ENCODE results near the gene SEC16A.

The SEC16A gene

DNA sequence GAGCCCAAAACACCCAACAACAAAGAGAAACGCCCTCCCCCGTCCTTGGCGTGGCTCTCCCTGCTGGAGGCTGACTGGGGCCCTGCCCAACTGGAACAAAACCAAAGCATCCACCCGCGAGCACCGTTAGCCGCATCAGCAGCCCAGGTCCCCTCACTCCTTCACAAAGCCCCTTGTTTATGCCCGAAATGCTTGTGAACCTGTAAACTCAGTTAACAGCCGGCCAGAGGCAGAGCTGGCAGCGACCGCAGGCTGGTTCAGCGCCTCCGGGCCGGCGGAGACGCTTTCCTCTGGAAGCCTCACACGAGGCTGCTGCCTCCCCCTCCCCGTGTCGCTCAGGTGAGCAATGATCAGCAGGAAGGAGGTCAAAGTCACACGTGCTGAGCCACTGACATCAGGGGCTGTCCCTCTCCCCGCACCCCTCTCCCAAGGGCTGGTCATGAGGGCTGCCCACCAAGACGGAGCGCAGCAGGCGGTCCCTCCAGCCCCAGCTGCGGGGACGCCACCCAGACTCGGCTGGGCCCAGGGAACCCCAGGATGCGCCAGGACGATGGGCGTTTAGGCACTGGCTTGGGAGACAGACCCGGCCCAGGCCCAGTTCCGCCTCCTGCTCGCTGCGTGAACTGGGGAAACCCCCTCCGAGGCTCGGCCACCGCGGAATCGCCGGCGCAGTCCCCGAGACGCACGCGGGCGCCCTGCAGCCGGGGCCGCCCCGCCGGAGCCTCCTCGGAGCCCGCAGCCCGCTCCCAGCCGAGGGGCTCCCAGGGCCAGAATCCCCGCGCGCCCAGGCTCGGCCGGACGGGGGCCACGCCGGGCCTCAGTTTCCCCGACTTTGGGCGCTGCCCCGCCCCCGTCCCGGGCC lies 83.4 kb downstream of the SEC16A start:
- FAIRE-seq = peak; percentile 77
- no peak for DNase-seq (ENCODE audit: insufficient read length, low spot score)
- TF ChIP-seq PAX5 (IDR thresholded peaks at IDR 0.05; ENCODE audit: insufficient read depth, low read length, severe bottlenecking) (no peak), SPI1 (IDR thresholded peaks at IDR 0.05; ENCODE audit: low read depth, low read length) (peak; percentile 13; the same call in 1 of the 2 replicates)

GRCh38 chr9:136398286-136398685 lies 84.6 kb downstream of the SEC16A start:
- DNase-seq (ENCODE audit: insufficient read length, low spot score) = no peak
- TF ChIP-seq TAF1 (IDR thresholded peaks at IDR 0.05; ENCODE audit: low read depth, low read length) = no peak
- no peak for TF ChIP-seq PAX5 (IDR thresholded peaks at IDR 0.05; ENCODE audit: insufficient read depth, low read length, severe bottlenecking)
- no peak for TF ChIP-seq POLR2A (IDR thresholded peaks at IDR 0.05; ENCODE audit: low read depth, low read length)
- no peak for TF ChIP-seq POLR2AphosphoS5 (IDR thresholded peaks at IDR 0.05; ENCODE audit: low read depth, low read length)
- TF ChIP-seq POU2F2 (IDR thresholded peaks at IDR 0.05; ENCODE audit: low read depth, low read length) = no peak
- no peak for TF ChIP-seq SPI1 (IDR thresholded peaks at IDR 0.05; ENCODE audit: low read depth, low read length)
- no peak for FAIRE-seq

DNA sequence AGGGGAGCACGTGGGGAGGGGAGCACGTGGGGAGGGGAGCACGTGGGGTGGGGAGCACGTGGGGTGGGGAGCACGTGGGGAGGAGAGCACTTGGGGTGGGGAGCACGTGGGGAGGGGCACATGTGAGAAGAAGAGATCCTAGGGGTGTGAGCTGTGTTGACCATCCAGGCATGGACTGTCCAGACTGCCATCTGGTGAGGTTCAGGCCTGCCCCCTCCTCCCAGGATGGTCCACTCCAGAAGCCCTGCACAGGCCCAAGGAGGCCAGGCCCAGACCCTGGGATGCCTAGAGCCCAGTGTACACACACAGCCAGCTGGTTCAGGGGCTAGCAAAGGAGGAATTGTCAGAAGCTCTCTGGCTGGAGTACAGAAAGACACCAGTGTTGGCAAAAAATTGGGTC lies 85.2 kb downstream of the SEC16A start:
- TF ChIP-seq TAF1 (IDR thresholded peaks at IDR 0.05; ENCODE audit: low read depth, low read length) (no peak), POU2F2 (IDR thresholded peaks at IDR 0.05; ENCODE audit: low read depth, low read length) (no peak), POLR2AphosphoS5 (IDR thresholded peaks at IDR 0.05; ENCODE audit: low read depth, low read length) (no peak), POLR2A (IDR thresholded peaks at IDR 0.05; ENCODE audit: low read depth, low read length) (no peak), PAX5 (IDR thresholded peaks at IDR 0.05; ENCODE audit: insufficient read depth, low read length, severe bottlenecking) (no peak)
- DNase-seq (ENCODE audit: insufficient read length, low spot score) (no peak), FAIRE-seq (no peak)

GRCh38 chr9:136396219-136396515 lies 86.7 kb downstream of the SEC16A start:
- no peak for FAIRE-seq
- no peak for DNase-seq (ENCODE audit: insufficient read length, low spot score)
- no peak for TF ChIP-seq TAF1 (IDR thresholded peaks at IDR 0.05; ENCODE audit: low read depth, low read length)
- TF ChIP-seq POU2F2 (IDR thresholded peaks at IDR 0.05; ENCODE audit: low read depth, low read length) = no peak
- no peak for TF ChIP-seq SPI1 (IDR thresholded peaks at IDR 0.05; ENCODE audit: low read depth, low read length)
- TF ChIP-seq POLR2A (IDR thresholded peaks at IDR 0.05; ENCODE audit: low read depth, low read length) = no peak
- no peak for TF ChIP-seq PAX5 (IDR thresholded peaks at IDR 0.05; ENCODE audit: insufficient read depth, low read length, severe bottlenecking)
- no peak for TF ChIP-seq POLR2AphosphoS5 (IDR thresholded peaks at IDR 0.05; ENCODE audit: low read depth, low read length)

DNA sequence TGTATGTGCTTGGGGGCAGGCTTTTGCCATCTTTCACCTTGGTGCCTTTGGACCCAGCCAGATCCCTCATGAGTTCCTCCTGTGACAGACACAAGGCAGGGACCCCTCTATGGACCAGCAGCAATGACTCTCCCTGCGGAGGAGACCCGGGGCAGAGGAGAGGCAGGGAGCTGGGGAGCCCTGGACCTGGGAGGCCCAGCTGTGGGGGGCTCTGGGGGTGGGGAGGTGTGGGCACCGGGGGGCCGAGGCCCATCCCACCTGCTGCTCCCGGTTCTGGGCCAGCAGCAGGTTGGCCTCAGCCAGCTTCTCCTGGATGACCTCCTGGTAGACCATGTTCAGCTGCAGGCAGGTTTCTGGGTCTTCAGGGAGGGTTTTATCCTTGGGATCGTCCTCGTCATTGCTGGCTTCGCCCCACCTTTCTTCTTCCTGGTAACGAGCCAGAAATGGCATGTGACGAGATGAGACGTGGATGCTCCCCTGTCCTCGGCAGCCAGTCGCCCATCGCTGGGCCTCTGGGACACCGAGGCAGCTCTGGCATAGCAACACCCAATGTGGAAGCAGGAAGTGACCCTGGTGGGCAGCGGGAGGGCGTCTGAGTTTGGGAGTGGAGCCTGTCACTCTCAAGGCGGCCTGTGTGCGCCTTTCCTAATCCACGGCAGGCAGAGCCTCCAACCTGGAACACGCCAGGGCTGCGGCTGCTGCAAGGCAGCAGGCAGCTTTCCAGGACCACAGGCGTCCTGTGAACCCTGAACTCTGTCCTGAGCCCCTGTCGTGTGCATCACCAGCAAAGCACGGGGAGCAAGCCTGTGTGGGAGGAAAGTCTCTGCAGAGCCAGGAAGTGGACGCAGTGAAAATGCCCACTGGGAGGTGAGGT lies 87.3 kb downstream of the SEC16A start:
- TF ChIP-seq SPI1 (IDR thresholded peaks at IDR 0.05; ENCODE audit: low read depth, low read length) (no peak), POU2F2 (IDR thresholded peaks at IDR 0.05; ENCODE audit: low read depth, low read length) (no peak), PAX5 (IDR thresholded peaks at IDR 0.05; ENCODE audit: insufficient read depth, low read length, severe bottlenecking) (no peak), POLR2A (IDR thresholded peaks at IDR 0.05; ENCODE audit: low read depth, low read length) (no peak), POLR2AphosphoS5 (IDR thresholded peaks at IDR 0.05; ENCODE audit: low read depth, low read length) (peak; percentile 12; the same call in 1 of the 2 replicates), TAF1 (IDR thresholded peaks at IDR 0.05; ENCODE audit: low read depth, low read length) (no peak)
- FAIRE-seq = no peak
- DNase-seq (ENCODE audit: insufficient read length, low spot score) = no peak

- FAIRE-seq (no peak), DNase-seq (ENCODE audit: insufficient read length, low spot score) (no peak)
- no peak; the same call in 1 of the 2 replicates for TF ChIP-seq POLR2AphosphoS5 (IDR thresholded peaks at IDR 0.05; ENCODE audit: low read depth, low read length)
- no peak for TF ChIP-seq POLR2A (IDR thresholded peaks at IDR 0.05; ENCODE audit: low read depth, low read length)
- no peak for TF ChIP-seq PAX5 (IDR thresholded peaks at IDR 0.05; ENCODE audit: insufficient read depth, low read length, severe bottlenecking)
- no peak for TF ChIP-seq SPI1 (IDR thresholded peaks at IDR 0.05; ENCODE audit: low read depth, low read length)
- TF ChIP-seq TAF1 (IDR thresholded peaks at IDR 0.05; ENCODE audit: low read depth, low read length) = no peak
- no peak for TF ChIP-seq POU2F2 (IDR thresholded peaks at IDR 0.05; ENCODE audit: low read depth, low read length)
Measured at GRCh38 chr9:136395020-136395340, 87.9 kb downstream of the SEC16A start.

DNA sequence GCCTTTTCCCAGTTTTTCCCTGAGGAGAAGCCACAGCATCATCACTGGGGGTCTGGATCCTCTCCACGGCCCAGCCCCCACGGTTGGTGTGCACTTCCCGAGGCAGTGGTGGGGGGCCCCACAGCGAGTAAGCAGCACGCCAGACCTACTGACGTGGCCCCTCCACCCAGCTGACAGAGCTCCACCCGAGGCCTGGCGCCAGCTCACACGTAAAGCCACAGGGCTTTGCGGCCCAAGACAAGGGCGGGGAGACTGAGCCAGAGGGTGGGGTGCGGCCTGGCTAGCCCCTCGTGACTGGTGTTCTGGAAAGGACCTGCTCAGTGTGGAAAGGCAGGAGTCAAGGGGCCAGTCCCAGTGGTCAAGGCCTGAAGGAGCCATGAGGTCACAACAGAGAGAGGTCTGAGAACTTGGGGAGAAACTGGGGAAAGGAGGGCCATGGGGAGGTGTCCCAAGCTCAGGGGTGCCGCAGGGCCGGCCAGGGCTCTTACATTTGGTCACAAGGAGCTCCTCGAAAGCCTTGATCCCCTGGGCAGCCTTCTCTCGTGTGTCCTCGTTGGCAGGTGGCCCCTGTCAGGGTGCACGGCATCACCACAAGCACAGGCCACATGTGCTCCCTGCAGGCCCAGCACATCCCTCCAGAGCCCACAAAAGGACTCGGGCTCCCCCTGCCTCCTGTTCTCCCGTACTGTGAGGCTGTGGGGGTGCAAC lies 88.4 kb downstream of the SEC16A start:
- TF ChIP-seq POLR2A (IDR thresholded peaks at IDR 0.05; ENCODE audit: low read depth, low read length) (no peak), POLR2AphosphoS5 (IDR thresholded peaks at IDR 0.05; ENCODE audit: low read depth, low read length) (0 out of 2 replicates have a peak, but pooled peaks have one; percentile 12)
- FAIRE-seq (no peak), DNase-seq (ENCODE audit: insufficient read length, low spot score) (no peak)

DNA sequence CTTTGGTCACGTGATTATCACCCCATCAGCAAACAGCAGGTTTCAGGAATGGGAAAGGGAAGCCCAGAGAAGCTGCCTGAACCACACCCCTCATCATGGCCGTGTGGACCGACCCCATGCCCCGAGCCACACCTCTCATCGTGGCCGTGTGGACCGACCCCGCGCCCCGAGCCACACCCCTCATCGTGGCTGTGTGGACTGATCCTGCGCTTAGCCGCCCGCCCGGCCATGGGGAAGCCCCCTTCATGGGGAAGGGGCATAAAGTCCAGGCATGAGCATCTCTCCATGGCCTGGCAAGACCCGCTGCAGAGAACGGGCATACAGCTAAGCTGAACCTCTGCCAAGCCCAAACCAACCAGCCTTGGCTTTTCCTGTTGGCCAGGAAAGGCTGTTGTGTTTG lies 89.3 kb downstream of the SEC16A start:
- no peak for DNase-seq (ENCODE audit: insufficient read length, low spot score)
- no peak for FAIRE-seq
- TF ChIP-seq PAX5 (IDR thresholded peaks at IDR 0.05; ENCODE audit: insufficient read depth, low read length, severe bottlenecking) = no peak
- TF ChIP-seq POLR2AphosphoS5 (IDR thresholded peaks at IDR 0.05; ENCODE audit: low read depth, low read length) = no peak
- no peak for TF ChIP-seq TAF1 (IDR thresholded peaks at IDR 0.05; ENCODE audit: low read depth, low read length)
- TF ChIP-seq SPI1 (IDR thresholded peaks at IDR 0.05; ENCODE audit: low read depth, low read length) = no peak
- no peak for TF ChIP-seq POLR2A (IDR thresholded peaks at IDR 0.05; ENCODE audit: low read depth, low read length)
- TF ChIP-seq POU2F2 (IDR thresholded peaks at IDR 0.05; ENCODE audit: low read depth, low read length) = no peak
